Urothelium cell line (cell line): ENCODE data around the gene ZNF587.
"Not testable (repeated sequence)": the region's sequence is repeated elsewhere in the genome, so short reads cannot be mapped to it uniquely, and the experiment has no call there.

Experiments
- DNase-seq: peaks from one replicate; pipeline ENCODE4 v3.0.0; 2011; ENCODE audit warnings: low spot score, mixed read lengths
- FAIRE-seq: peaks from 2 replicates; lab custom pipeline; 2011; peaks lifted over from hg19 to GRCh38; lab: Jason Lieb, UNC

The ZNF587 gene

GRCh38 chr19:57873883-57874799 is 24.5 kb downstream of the ZNF587 start:
- not testable (repeated sequence) for FAIRE-seq, DNase-seq

- FAIRE-seq = no peak
- no peak for DNase-seq
Measured at GRCh38 chr19:57886046-57886445, 36.4 kb downstream of the ZNF587 start.

- FAIRE-seq (no peak), DNase-seq (no peak)
Measured at GRCh38 chr19:57887195-57887941, 37.7 kb downstream of the ZNF587 start.

- no peak for DNase-seq
- no peak for FAIRE-seq
Measured at GRCh38 chr19:57888107-57888559, 38.5 kb downstream of the ZNF587 start.

GRCh38 chr19:57888560-57889231 is 39.0 kb downstream of the ZNF587 start, which contains the start of gene ZNF814:
Gene ZNF814 (minus strand): TSS chr19:57889037. CDS start chr19:57888802, 235 bp downstream.
- FAIRE-seq (no peak), DNase-seq (peak; percentile 44)

- DNase-seq = peak; percentile 44
- not testable (repeated sequence) for FAIRE-seq
Measured at GRCh38 chr19:57890706-57891105, 41.0 kb downstream of the ZNF587 start.

GRCh38 chr19:57900311-57900710 is 50.7 kb downstream of the ZNF587 start:
- FAIRE-seq = no peak
- no peak for DNase-seq

- DNase-seq (no peak), FAIRE-seq (no peak)
Measured at GRCh38 chr19:57903618-57904184, 54.0 kb downstream of the ZNF587 start.

- DNase-seq (no peak), FAIRE-seq (no peak)
Measured at GRCh38 chr19:57905258-57905657, 55.6 kb downstream of the ZNF587 start.

- DNase-seq (no peak), FAIRE-seq (no peak)
Measured at GRCh38 chr19:57907394-57907793, 57.7 kb downstream of the ZNF587 start.

- no peak for DNase-seq
- no peak for FAIRE-seq
Measured at GRCh38 chr19:57914531-57914930, 64.9 kb downstream of the ZNF587 start.
